Inflammatory macrophage treated with lipopolysaccharide for 4 hours (primary cell): ENCODE results near the gene KL.

Experiments used
- DNase-seq: peaks from one replicate; pipeline ENCODE4 v3.0.0-alpha.2; 2020

Gene KL

DNA sequence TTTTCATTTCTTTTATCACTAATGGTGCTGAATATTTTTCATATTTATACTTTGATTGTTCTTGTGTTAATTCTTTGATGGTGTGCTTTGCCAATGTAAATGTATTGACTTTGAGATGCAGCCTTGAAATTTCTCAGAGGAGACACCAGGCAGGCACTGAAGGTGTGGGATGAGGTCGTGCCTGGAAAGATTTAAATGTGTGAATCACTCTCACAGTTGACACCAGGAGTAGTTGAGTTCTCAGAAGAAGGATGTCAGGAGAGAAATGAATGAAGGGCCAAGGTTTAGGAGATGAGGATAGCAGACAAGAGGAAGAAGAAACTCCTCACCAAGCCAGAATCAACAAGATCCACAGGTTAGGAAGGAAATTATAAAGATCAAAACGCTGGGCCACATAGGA lies 10.1 kb upstream of the KL start:
- DNase-seq = no peak

DNA sequence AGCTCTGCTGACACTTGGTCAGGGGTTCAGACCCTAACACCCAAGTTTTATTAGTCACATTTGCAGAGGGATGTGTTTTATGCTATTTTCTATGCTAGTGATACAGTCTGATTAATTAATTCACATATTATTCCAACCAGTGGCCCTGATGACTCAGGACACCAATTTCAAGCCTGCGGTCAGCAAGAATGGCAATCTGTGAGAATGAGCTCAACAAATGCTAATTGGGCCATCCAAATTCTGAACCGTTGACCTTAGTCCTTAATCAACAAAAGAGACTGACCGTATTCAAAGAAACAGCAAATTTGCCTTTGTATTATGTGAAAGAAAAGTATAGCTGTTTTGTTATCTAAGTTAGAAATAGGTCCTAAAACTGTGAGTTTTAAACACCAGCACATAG lies 9.6 kb upstream of the KL start:
- DNase-seq = no peak

DNA sequence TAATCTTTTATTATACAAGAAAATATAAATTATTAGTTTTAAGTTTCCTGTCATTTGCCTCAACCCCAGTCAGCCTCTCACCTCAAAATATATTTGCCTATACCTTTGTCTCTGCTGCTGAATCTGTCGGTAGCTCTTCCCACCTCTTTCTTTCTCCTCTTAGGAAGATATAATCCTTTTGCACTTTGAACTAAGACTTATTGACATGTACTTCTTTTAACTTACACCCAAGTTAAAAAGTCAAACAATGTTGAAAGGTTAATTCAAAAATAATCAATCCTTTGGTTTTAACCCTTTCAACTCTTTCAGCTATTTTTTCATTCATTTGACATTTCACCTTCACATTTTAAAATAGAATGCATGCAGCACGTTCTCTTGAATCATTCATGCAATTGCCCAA lies 9.0 kb upstream of the KL start:
- no peak for DNase-seq

DNA sequence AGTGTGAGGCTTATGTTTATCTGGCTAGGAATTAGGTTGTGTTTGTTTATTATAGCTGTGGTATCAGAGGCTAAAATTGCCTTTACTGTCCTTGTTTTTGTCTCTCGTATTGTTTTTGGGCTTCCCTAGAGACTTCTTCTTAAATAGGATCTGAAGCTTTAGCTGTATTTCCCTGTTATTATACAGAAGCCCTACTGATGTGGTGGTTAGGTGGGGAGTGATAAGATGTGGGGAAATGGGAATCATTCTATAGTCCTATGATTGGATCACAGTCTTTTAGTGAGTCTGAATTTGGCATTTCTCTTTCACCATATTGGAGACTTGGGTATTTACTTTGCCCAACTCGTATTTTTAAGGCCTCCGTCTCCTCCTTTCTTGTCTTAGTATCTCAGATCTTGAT lies 8.3 kb upstream of the KL start:
- DNase-seq = no peak

DNA sequence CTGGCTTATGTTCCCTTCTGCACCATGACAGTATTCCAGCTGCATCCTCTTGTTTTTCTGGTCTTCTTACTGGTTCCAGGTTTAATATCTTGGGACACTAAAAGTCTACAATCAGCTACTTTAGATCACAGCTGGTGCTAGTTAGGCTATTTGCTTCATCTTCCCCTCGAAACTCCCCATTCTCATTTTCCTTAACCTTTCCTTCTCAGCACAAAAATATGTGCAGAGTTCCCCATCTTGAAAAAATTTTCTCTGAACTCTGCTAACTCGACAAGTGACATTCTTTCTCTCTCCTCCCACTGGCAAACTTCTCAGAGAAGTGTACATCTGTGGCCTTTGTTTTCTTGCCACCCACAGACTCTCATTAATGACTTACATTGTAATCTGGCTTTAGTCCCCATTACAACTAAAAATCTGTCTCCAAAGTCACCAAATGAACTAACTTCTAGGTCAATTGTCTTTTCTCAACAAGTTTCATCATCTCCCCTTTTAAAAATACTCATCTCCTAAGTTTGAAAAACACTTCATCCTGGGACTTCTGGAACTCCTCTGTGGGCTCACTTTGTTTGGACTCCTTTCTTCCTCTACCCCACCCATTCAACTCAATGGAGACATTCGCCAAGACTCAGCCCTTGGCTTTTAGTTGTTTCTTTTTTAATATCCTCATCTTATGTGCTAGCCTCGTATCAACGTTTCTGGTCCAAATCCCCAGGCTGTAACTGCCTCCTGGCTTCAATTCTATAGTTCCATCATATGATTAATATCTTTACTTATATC lies 7.1 kb upstream of the KL start:
- no peak for DNase-seq

DNA sequence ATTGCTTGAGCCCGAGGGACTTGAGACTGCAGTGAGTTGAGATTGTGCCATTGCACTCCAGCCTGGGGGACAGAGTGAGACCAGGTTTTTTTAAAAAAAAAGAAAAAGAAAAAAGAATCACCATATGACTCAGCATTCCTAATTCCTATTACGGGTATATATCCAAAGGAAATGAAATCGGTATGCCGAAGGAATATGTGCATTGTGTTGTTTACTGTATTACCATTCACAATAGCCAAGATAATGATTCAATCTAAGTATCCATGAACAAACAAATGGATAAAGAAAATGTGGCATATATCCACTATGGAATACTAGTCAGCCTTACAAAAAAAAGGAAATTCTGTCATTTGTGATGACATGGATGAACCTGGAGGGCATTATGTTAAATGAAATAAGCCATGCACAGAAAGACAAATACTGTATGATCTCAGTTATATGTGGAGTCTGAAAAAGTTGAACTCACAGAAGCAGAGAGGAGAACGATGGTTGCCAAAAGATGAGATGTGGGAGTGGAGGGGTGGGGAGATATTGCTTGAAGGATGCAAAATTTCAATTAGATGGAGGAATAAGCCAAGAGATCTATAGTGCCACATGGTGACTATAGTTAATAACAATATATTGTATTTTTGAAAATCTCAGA lies 4.3 kb upstream of the KL start:
- no peak for DNase-seq

DNA sequence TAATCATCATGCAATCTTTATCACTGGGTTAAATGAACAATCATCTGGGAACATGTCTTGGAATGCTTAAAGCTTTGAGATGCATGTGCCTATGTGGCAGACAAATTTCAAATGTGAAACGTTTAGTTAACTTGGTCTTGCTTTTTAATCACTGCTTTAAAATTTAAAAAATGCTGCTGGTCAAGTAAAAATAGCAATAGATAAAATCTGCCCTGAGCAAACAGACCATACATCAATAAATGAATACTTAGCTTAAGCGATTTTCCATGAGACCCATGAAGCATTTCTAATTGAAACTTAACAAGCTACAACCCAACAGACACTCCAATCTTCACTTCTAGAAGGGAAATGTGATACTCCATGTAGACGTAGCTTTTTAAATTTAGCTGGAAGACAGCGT lies 1.9 kb upstream of the KL start:
- DNase-seq = no peak

DNA sequence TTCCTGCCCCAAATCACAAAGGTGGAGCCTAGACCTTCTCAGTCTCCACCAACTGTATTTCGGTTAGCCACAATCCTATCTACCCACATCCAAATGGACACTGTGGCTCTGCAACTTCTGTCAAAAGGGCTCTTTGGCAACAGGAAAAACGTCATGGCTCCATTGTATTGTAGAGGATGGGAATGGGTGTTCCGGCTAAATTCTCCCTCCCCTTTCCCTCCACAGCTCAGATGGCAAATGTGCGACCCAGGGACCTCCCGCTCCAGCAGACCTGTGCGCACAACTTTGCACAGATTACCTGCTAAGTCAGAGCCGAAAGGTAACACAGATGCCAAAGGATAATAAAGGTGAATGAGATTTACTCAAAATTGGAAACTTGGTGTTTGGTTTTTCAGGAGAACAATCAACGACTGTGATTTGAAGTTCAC lies 968 bp upstream of the KL start:
- DNase-seq = no peak

DNA sequence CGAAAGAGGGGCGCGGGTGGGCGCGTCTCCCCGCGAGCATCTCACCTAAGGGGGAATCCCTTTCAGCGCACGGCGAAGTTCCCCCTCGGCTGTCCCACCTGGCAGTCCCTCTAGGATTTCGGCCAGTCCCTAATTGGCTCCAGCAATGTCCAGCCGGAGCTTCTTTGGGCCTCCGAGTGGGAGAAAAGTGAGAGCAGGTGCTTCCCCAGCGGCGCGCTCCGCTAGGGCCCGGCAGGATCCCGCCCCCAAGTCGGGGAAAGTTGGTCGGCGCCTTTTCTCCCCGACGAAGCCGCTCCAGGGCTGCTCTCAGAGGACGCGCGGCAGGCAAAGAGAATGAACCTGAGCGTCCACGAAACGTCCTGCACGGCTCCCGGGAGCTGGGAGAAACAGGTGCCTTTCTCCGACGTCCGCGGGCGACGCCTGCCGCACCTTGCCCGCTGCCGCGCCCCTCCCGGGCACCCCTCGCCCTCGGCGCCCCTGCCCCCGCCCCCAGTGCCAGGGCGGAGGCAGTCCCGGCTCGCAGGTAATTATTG lies 366 bp upstream of the KL start:
- DNase-seq = no peak

DNA sequence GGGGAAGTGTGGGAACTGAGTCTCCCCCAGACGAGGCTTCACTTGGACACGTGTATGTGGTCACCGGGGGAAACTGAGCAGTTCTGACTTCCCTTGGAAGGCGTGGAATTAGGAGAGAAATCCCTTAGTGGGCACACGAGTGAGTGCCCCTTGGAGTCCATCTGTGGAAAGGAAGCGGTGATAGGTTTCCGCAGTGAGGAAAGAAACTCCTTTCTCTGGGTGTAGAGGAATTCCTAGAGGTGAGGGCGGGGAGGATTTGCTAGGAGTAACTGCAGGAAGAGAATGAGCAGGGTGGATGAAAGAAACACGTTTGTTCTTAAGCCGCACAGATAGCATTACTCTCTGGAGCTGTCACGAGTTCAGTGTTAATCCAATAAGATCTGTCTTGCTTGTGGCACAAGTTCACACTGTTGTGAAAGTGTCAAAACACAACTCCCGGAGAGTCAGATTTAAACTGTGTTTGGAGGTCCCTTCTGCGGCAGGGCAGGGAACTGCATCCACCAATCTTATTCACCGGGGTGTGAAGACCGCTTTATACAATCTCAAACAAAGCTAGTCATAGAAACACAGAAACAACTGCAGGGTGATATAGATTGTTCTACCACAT lies 1.2 kb downstream of the KL start:
- peak; percentile 73 for DNase-seq

DNA sequence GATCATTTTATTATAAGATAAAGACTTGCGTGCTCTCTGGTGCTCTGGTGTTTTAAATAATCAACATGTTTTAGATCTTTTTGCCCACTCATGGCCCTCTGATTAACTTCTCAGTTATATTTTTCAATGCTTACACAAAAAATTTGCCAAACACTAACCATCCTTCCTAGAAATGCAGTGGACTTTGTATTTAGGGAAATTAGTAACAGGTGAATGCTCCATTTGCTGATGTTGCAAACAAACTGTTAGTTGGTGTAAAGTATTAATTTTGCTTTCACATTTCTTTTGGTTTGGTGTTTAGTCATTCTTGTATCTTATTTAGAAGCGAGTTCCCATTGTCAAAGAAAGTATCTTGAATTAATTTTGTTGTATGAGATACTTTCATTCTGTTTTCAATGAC lies 2.7 kb downstream of the KL start:
- DNase-seq = no peak

DNA sequence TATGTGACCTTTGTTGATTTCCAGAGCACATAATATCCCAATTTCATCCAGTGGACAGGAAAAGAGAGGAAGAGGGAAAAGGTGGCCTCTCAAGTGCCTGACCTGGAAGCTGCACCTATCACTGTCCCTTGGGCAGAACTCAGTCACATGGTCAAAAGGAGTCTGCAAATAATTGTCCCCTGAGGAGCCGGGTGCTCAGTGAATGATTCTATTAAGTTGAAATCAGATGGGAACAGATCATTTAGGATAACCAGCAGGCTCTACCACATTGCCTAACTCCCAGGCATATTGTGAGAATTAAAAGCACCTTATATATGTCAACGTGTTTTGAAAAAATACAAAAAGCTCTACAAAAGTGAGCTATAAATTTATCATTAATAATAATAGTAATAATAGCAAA lies 6.8 kb downstream of the KL start:
- DNase-seq = no peak

DNA sequence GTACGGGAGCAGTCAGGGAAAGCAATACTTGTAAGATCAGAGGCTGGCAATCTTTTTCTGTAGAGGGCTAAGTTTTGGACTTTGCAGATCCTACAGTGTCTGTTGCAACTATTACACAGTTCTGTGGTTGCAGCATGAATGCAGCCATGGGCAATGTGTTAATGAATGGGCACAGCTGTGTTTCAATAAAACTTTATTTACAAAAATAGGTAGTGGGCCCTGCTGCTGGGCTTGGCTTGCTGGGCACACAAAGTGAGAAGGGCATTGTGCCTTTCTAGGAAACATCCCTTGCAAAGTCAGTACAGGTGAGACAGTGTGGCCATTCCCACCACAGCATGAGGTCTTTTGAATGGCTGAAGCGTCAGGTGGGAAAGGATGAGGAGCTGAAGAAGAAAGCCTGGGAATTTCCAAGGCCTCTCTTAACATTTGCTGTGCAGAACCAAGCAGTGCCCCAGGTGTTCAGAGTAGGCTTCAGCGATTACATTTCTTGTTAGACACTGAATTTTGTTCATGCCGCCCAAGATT lies 9.1 kb downstream of the KL start:
- no peak for DNase-seq

DNA sequence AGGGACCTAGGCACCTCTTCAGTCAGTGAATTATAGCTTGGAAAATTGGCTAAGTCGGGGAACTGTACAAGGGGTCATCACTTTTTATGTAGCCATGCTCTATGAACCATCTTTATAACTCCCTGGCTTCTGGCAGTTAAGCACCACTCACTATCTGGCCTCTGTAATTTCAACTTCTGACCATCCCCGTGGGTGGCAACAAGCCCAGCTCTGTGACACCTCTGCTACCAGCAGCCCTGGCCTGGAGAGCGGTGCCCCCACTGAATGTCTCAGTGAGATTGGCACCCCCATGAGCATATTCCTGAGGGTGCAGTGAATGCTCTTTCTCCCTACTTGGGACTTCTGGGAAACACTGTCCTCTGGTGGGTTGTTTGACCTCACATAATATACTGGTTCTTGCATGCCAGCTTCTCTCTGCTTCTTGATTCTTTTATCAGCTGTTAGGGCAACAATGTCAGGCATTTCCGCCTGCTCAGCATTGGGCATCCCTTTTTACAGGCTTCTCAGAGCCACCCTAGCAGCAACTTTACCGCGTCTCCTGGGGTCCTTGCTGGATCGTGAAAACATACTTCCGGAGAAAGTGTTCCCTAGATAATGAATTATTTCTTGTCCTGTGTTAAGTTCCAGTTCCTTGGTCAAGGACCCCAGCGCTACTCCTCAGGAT lies 10.4 kb downstream of the KL start:
- DNase-seq = no peak

DNA sequence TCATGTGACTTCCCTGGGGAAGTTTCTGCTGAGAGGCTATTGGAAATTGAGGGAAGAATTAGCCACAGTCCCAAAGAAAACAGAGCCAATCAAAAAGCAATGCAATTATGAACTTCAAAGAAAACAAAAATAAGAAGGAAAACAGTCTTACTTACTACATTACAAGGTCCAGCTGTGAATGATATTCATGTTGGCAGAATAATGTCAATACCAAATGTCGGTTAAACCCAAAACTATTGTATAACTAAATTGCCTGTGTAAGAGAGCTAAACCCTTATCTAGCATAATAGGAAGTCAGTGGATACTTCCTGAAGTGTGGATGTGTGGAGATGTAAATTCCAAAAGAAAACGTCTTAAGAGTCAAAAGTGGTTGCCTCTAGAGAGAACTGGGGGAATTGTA lies 12.4 kb downstream of the KL start:
- no peak for DNase-seq

DNA sequence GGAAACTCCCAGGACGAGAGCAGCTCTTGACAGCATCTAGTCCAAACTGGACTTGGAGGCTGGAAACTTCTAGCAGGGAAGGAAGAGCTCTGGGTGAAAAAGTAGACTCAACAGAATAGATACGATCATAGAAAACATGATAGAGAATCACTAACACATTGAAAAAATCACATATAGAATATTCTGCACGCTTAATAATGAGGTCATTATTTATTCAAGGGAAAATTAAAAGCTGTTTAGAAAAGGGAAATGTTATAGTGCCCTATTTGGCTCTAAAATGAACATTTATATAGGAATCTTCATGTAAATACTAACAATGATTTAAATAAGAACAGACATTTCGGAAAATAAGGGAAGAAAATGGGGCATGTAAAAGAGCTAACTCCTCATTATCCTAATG lies 15.1 kb downstream of the KL start:
- DNase-seq = no peak

DNA sequence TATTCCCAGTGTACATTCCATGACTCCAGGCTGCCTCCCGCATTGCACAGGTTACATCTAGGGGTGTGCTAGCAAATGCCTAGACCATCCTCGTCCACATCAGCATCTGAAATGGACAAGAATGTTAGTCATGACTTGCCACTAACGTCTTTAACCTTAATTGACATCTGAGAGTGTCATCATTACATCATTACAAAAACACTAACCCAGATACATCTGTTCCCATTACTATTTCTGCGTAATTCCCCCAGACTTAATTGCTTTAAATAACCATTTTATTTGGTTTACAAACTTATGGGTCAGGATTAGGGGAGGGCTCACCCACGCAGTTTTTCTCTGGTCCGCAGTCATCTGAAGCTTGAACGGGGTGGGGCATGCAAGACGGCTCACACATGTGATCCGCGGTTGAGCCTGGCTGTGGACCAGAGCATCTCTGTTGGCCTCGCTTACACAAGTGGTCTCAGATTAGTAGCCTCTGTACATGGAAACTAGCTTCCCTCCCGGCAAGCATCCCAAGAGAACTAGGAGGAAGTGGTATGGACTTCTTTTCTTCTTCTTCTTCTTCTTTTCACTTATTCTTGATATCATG lies 15.9 kb downstream of the KL start:
- no peak for DNase-seq

DNA sequence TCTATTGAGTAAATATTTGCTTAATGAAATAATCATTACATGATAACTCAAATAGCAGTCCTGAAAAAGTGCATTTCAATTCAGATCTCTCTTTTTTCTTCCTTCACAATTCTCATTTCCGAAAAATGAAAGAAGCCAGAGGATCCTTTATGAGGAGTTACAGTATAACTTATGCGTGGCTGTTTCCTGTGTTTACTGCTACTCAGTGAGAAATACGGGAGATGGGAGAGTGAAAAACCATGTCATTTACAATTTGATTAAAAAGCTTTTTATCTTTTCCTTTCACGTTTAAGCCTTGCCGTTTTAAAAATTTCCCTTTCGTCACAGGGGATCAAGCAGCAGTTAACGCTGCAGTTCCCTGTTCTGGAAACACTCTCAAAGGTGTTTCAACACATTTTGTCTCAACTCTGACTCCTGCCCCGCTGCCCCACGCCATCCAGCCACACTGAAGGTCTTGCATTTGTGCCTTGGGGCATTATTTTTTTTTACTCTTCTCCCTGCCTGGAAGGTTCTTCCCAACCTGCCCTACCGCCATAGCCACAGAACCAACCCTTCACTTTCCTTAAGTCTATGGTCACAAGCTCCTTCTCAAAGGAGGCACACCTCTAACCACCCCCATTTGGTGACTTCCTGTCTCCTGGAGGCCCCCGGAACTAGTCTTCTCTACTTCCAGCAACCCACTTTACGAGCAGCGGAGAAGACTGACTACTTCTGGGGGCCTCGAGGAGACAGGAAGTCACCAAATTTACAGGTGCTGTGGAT lies 17.0 kb downstream of the KL start:
- DNase-seq = peak; percentile 71

DNA sequence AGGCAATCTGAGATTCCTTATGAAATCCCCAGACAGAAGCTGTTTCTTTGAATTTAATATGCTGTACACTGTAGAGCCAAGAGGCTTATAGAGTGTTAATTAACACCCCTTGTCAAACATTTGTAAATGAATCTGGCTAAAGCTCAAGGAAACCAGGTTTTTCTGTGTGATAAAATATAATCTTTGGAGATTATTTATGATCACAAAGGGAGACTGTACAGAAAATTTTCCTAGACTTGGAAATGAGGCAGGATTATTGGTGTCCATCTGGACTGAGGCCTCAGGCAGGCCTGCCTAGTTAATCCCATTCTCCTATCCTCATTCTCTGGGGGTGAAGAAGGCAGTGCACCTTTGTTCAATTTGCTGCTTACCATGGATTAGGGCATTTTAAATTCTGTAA lies 17.8 kb downstream of the KL start:
- DNase-seq = no peak

DNA sequence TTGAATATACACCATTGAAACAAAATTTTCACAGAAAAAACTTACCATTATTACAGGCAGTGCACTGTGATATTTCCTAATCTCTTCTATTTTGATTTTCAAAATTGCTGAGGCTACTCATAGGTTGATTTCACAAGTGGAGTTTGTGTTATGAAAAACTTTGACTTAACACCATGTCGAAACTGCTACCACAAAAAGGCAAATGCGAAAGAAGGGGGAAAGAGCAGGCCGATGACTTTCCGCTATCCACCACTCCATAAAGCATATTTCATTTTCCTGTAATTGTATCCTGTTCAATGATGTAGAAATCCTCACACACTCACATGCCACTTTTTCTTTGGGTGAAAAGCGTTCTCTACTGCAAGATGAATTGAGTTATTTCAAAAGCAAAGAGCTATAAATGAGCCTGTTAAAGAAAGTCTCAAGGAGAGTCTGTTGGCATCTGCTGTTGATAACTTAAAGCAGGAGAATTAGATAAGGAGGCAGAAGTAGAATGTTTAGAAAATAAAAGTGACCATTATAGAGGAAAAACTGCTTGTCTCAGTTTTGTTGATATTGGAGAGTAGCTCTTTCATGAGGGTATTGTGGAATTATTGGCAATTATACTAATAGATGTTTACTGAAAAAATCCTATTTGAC lies 18.8 kb downstream of the KL start:
- DNase-seq = peak; percentile 90

DNA sequence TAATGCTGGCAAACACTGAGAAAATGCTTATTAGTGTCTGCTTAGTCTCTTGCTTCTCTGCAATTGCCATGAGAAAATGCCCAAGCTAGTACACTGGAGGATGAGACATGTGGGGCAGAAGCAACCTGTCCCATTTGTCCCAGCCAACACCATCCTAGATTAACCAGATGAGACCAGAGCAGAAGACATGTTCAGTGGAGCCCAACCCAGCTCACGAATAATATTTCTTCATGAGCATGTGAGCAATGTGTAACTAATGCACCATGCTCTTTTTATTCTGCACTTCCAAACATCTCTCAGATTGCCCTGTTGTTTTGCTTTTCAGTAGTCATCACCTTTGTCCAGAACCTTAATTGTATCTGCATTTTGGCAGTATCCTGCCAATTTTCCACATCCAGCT lies 21.4 kb downstream of the KL start:
- DNase-seq = no peak

DNA sequence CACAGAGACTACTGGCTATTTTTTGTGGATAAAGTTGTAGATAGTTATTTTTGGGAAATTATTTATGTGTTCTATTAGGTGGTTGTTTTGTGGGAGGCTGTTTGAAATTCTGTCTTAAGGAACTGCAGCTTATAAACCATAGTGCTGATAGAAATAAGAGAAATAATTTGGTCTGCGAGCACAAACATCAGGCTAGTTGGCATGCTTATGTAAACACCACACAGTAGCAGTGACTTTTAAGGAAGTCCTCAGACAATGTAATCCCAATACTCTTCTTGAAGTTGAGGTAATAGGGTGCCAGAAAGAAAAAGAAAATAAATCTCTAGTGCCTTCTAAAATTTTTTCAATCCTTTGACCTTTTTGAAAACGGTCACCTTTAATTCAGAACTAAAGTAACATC lies 23.9 kb downstream of the KL start:
- no peak for DNase-seq
